HG02610 (cell line): ENCODE data around the gene TRIM7.
A peak's percentile ranks its signal among the peaks of the same experiment; 100 is the strongest.
"Not testable (repeated sequence)": the region's sequence is repeated elsewhere in the genome, so short reads cannot be mapped to it uniquely, and the experiment has no call there.

Experiments
- ATAC-seq: cut with Tn5 transposase; IDR thresholded peaks from one replicate; pipeline ENCODE4 v1.9.1; 2021; ENCODE audit warnings: mild to moderate bottlenecking, moderate library complexity; ENCODE audit not compliant: unreplicated experiment

TRIM7 gene

DNA sequence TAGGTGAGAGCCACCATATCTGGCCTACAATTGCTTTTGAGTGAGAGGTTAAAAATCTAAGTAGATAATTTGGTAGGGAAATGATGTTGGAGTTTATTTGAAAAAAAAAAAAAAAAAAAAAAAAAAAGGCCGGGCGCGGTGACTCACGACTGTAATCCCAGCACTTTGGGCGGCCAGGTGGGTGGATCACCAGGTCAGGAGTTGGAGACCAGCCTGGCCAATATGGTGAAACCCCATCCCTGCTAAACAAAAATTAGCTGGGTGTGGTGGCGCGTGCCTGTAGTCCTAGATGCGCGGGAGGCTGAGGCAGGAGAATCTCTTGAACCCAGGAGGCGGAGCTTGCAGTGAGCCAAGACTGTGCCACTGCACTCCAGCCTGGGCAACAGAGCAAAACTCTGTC, 9.3 kb upstream of the TRIM7 start:
- ATAC-seq: not testable (repeated sequence)

- no peak for ATAC-seq
Measured at GRCh38 chr5:181212934-181213333, 7.9 kb upstream of the TRIM7 start.

GRCh38 chr5:181212080-181212479, 7.1 kb upstream of the TRIM7 start:
- ATAC-seq: no peak

- ATAC-seq: no peak
Measured at GRCh38 chr5:181211208-181211607, 6.2 kb upstream of the TRIM7 start.

DNA sequence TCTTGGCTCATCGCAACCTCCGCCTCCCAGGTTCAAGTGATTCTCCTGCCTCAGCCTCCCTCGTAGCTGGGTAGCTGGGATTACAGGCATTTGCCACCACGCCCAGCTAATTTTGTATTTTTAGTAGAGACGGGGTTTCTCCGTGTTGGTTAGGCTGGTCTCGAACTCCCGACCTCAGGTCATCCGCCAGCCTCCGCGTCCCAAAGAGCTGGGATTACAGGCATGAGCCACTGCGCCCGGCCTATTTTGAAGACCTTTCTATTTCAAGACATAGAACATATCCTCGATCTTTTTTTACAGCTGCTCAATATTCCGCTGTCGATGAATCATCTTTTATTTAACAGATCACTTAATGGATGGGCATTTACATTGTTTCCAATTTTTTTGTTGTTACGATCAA, 5.7 kb upstream of the TRIM7 start:
- not testable (repeated sequence) for ATAC-seq

DNA sequence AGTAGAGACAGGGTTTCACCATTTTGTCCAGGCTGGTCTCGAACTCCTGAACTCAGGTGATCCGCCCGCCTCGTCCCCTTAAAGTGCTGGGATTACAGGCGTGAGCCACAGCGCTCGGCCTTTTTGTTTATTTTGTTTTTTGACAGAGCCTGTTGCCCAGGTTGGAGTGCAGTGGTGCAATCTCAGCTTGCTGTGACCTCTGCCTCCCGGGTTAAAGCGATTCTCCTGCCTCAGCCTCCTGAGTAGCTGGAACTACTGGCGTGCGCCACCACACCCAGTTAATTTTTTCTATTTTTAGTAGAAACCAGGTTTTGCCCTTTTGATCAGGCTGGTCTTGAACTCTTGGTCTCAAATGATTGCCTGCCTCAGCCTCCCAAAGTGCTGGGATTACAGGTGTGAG, 5.2 kb upstream of the TRIM7 start:
- not testable (repeated sequence) for ATAC-seq

DNA sequence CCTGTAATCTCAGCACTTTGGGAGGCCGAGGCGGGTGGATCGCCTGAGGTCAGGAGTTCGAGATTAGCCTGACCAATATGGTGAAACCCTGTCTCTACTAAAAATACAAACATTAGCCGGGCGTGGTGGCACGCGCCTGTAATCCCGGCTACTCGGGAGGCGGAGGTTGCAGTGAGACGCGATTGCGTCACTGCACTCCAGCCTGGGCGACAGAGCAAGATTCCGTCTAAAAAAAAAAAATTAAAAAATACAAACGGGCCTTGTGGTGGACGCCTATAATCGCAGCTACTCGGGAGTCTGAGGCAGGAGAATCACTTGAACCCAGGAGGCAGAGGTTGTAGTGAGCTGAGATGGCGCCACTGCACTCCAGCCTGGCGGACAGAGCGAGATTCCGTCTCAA, 4.0 kb upstream of the TRIM7 start:
- ATAC-seq: not testable (repeated sequence)

GRCh38 chr5:181207960-181208253, 2.9 kb upstream of the TRIM7 start:
- ATAC-seq: no peak

DNA sequence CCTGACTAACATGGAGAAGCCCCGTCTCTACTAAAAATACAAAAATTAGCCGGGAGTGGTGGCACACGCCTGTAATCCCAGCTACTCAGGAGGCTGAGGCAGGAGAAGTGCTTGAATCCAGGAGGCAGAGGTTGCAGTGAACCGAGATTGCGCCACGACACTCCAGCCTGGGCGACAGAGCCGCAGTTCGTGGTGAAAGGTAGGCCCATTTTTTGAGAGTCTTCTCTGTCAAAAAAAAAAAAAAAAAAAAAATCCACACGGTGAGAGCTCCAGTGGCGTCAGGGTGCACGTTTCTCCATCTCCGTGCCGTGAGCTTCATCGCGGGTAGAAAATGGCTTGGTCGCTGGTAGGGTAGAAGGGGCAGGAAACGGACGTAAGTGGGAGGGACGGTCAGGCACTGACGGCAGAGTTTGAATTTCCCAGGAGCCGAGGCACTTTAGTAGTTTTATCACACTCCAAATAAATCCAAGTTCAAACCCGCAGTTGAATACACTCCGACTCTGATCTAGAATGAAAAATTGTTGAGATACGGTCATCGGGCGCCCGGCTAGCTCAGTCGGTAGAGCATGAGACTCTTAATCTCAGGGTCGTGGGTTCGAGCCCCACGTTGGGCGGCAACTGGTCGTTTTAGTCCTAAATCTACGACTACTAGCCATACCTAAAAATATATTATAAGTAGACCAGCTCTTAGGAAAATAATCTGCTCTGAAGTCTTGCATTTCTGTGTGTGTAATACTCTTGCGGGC, 2.4 kb upstream of the TRIM7 start:
- ATAC-seq: no peak

DNA sequence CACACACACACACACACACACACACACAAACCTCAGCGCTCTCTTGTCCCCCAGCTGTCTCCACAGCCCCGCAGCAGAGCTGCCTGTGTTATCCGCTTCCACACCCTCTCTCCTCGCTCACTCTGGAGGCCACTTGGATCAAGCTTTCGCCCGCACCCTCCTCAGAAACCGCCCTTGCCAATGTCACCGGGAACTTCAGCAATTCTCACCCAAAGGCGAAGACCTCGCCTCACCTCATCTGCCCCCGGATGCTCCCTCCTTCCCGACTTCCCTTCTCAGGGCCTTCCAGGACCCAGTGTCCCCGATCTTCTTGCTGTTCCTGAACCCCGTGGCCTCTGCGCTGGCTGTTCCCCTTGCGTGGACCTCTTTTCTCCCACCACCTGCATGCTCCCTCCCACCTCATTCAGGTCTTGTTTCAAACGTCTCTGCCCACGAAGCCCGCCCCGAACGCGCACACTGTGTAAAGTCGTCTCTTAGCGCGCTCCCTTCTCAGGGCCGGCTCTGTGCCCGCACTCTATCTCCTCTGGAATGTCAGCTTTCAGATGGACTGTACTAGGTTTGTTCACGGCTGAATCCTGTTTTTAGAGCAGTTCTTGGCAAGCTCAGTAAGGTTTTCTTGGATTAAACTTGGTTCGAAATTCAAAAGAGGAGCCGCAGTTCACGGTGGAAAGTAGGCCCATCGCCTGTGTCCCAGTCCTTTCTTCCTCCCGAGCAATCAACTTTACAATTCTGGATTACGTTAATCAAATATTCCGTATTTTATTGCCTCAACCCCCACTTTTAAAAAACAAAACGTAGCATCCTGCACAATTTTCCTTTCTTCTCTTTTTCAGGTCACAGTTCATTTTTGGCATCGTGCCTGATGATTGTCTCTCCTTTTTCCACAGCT, 1.0 kb upstream of the TRIM7 start:
- ATAC-seq: no peak

DNA sequence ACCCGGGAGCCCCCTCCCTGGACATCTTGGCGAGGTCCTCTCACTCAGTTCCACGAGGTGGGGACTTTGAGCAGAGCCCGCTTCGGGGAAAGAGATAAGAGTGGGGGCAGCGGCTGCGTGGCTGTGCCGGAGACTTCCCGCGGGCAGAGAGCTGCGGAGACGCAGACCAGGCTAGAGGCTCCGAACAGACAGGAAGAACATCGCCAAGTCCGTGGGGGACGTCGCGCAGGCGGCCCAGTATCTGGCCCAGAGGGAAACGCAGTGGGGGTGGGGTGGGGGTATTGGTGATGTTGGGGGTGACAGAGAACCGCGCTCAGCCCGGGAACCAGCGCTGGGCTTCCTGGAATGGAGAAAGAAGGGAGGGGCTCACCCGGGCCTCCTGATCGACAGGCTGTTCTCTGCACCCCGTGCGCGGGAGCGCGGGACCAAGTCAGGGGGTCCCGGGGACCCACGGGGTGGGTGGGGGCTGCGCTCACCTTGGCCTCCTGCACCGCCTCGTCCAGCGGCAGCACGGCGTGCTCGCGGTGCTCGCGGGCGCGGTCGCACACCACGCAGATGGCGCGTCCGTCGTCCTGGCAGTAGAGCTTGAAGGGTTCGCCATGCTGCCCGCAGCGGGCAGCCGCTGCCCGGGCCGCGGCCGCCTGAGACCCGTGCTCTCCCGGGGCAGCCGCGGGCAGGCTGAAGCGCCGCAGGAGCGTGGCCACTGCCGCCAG, 727 bp downstream of the TRIM7 start:
- no peak for ATAC-seq

DNA sequence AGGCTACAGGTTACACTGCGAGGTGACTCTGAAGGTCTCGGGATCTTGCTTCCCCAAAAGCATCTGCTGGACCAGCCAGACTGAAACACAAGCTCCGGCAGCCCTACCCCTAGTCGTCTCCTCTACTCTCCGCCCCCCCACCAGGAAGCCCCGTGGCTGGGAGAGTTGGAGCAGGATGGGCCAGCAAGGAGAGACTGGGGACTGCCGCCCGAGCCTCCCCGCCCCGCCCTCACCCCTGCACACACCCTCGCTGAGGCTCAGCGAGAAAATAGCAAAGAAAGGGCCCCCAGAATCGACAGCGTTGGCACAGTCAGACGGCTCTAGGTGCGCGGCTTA, 1.3 kb downstream of the TRIM7 start:
- ATAC-seq: no peak

GRCh38 chr5:181203093-181203711, 1.8 kb downstream of the TRIM7 start:
- no peak for ATAC-seq

DNA sequence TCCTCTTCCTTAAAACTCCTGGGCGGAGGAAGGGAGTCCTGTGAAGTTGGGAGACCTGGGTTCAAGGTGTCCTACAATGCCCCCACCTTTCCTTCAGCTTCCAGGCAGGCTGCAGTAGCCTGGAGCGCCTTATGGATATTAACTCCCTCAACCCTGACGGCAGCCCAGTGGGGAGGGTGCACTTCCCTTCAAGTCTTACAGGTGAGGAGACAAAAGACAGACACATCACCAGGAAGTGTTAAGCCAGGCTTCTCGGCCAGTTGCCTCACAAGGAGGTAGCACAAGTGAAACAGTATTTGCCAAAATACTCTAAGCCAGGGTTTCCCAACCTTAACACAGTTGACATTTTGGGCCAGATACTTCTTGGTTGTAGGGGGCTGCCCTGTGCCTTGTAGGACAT, 4.2 kb downstream of the TRIM7 start:
- ATAC-seq: no peak

DNA sequence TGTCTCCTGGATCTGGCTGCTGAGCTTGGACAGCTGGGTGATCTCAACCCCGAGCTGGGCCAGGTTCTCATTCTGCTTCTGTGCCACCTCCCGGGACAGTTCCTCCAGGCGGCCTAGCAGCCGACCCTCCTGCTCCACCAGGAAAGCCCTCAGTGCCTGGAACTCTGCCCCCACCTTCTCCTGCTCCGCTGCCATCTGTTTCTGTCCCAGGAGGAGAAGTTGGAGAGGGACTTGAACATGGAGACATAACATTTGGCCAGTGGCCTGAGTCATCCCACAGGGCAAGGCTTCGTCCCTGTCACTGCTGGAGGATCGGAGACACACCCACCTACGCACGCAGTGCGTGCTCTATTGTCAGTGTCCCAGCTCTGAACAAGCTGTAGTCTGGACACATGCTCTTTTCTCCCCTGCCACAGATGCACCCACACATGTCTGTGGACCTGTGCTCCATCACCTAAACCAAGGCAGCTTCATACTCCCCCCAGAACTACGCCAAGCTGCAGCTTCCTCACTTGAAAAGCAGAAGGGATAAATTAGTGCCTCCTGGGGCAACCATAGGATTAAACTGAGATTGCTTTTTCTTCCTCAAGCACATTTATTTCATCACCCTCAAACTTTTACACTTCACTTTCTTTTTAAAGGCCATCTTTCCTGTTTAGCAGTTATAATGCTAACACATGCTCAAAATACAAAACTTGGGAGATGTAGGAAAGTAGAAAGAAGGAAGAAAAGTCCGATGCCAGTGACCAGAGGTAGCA, 4.9 kb downstream of the TRIM7 start:
- ATAC-seq: no peak

GRCh38 chr5:181198905-181199519, 6.0 kb downstream of the TRIM7 start:
- ATAC-seq: peak; percentile 71

DNA sequence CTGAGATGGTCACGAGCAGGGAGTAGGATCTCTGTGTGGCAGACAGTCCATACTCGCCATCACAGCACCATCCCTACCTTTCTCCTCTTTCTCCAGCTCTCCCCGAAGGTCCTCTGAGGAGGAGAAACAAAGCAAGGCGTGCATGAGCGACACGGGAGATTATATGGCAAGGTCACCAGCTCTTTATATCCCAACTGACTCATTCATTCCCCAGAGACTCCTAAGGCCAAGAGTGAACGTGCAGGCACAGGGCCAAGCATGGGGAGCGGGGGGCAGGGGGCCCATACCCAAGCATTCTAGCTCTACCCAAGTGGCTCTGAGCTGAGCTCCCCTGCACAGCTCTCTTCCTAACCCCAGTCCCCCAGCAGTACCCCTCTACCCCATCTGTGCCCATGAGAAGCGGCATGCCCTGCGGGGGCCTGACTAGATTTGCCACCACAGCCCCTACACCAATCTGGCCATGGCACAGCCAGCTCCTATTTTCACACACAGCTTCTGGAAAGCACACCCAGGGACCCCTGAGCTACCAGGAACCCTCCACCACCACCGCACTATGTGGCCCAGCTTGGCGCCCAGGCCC, 6.8 kb downstream of the TRIM7 start:
- no peak for ATAC-seq

- ATAC-seq: no peak
Measured at GRCh38 chr5:181197326-181197951, 7.6 kb downstream of the TRIM7 start.

- no peak for ATAC-seq
Measured at GRCh38 chr5:181195249-181195761, 9.7 kb downstream of the TRIM7 start.
